Measurements from ENCODE around the gene MTRF1L.

DNA sequence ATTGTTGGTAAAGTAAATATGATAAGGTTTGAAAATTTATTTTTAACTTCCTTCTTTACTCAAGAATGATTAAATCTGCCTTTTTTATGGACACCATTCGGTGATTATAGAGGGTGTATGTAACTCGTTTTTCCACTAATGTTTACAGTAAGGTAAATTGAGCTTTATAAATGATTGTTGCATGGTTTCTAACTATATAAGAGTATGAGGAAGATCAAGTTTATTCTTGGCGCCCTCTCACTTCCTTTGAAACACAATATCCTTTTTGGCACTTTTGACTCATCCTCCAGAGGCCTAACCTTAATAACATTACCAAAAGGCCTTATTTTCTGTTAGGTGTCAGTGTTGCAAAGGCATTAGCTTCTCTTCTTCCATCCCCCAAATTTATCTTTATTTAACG is 41.8 kb upstream of the MTRF1L start:
- TF ChIP-seq, protein P1, sequence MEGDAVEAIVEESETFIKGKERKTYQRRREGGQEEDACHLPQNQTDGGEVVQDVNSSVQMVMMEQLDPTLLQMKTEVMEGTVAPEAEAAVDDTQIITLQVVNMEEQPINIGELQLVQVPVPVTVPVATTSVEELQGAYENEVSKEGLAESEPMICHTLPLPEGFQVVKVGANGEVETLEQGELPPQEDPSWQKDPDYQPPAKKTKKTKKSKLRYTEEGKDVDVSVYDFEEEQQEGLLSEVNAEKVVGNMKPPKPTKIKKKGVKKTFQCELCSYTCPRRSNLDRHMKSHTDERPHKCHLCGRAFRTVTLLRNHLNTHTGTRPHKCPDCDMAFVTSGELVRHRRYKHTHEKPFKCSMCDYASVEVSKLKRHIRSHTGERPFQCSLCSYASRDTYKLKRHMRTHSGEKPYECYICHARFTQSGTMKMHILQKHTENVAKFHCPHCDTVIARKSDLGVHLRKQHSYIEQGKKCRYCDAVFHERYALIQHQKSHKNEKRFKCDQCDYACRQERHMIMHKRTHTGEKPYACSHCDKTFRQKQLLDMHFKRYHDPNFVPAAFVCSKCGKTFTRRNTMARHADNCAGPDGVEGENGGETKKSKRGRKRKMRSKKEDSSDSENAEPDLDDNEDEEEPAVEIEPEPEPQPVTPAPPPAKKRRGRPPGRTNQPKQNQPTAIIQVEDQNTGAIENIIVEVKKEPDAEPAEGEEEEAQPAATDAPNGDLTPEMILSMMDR (IDR thresholded peaks at IDR 0.05) = no peak
- TF ChIP-seq POLR2A (IDR thresholded peaks at IDR 0.05) = no peak
- TF ChIP-seq EP300 (IDR thresholded peaks at IDR 0.05) = no peak
- TF ChIP-seq POLR2AphosphoS5 (IDR thresholded peaks at IDR 0.05) = no peak
